Keratinocyte (primary cell): ENCODE measurements around the gene FOCAD. TPM values are rescaled to one million over a fixed set of nuclear protein-coding genes. Genes with fewer than 3 reads are reported as not detected.

Experiments
- DNase-seq: peaks from one replicate; pipeline ENCODE4 v3.0.0-alpha.2; 2011; ENCODE audit warnings: low read depth, missing footprints, low spot score
- FAIRE-seq: peaks from 2 replicates; lab custom pipeline; 2011; peaks lifted over from hg19 to GRCh38; lab: Jason Lieb, UNC
- H2AFZ ChIP-seq: 2 replicates; pipeline ENCODE4 v1.6.0; 2012; ENCODE audit warnings: low read length, control low read depth, inconsistent platforms; ENCODE audit not compliant: control insufficient read depth
- H3K27ac ChIP-seq: 2 replicates; pipeline ENCODE4 v1.5.1; 2011; ENCODE audit warnings: low read length; ENCODE audit not compliant: control insufficient read depth, insufficient read depth
- H3K27me3 ChIP-seq: 3 replicates; pipeline ENCODE4 v1.6.0; 2011; ENCODE audit warnings: low read length; ENCODE audit not compliant: control insufficient read depth, insufficient read depth; ENCODE audit errors: extremely low read depth
- H3K36me3 ChIP-seq, 2 experiments: 2 replicates in 1 of 2; 3 replicates in 1 of 2; pipeline ENCODE4 v1.5.1; 2011; ENCODE audit warnings: low read length in 2 of 2, mild to moderate bottlenecking in 1 of 2; ENCODE audit not compliant: control insufficient read depth in 2 of 2, insufficient read depth in 2 of 2; ENCODE audit errors: extremely low read depth in 1 of 2
- H3K4me1 ChIP-seq: 3 replicates; pipeline ENCODE4 v1.5.1; 2011; ENCODE audit warnings: low read length; ENCODE audit not compliant: control insufficient read depth, insufficient read depth; ENCODE audit errors: extremely low read depth
- H3K4me2 ChIP-seq: 3 replicates; pipeline ENCODE4 v1.6.0; 2011; ENCODE audit warnings: low read depth, low read length; ENCODE audit not compliant: control insufficient read depth, insufficient read depth; ENCODE audit errors: extremely low read depth
- H3K4me3 ChIP-seq, 3 experiments: fragments of 200-600 bp in 1 of 3; sonication (generic) in 1 of 3; 2 replicates in 2 of 3; 3 replicates in 1 of 3; pipeline ENCODE4 v1.5.1; 2011 to 2016; ENCODE audit warnings: low read length in 3 of 3, mild to moderate bottlenecking in 3 of 3, control low read depth in 2 of 3, inconsistent platforms in 1 of 3, low read depth in 1 of 3, mixed read lengths in 1 of 3, mixed run types in 1 of 3, moderate library complexity in 1 of 3; ENCODE audit not compliant: control insufficient read depth in 2 of 3, insufficient read depth in 2 of 3; ENCODE audit errors: extremely low read depth in 1 of 3
- H3K79me2 ChIP-seq: 2 replicates; pipeline ENCODE4 v1.6.0; 2012; ENCODE audit warnings: low read length; ENCODE audit not compliant: control insufficient read depth, insufficient read depth
- H3K9ac ChIP-seq: 3 replicates; pipeline ENCODE4 v1.6.0; 2011; ENCODE audit warnings: low read length; ENCODE audit not compliant: control insufficient read depth, insufficient read depth; ENCODE audit errors: extremely low read depth
- H3K9me1 ChIP-seq: 3 replicates; pipeline ENCODE4 v1.6.0; 2011; ENCODE audit warnings: low read length; ENCODE audit not compliant: control insufficient read depth, insufficient read depth; ENCODE audit errors: extremely low read depth
- H3K9me3 ChIP-seq: 2 replicates; pipeline ENCODE4 v1.5.1; 2012; ENCODE audit warnings: low read depth, low read length; ENCODE audit not compliant: control insufficient read depth
- H4K20me1 ChIP-seq: 3 replicates; pipeline ENCODE4 v1.6.0; 2011; ENCODE audit warnings: low read length; ENCODE audit not compliant: control insufficient read depth, insufficient read depth; ENCODE audit errors: extremely low read depth
- EZH2 ChIP-seq: IDR thresholded peaks from one replicate; pipeline ENCODE4 v1.6.1; 2012; ENCODE audit warnings: inconsistent platforms, mild to moderate bottlenecking, low read length, moderate library complexity
- dilution Hi-C: fragments of 300-500 bp; cut with MboI; formaldehyde crosslinking; loops from one replicate; pipeline ENCODE4 v1.7.0; 2020; ENCODE audit warnings: low sequenced_read_pairs; ENCODE audit not compliant: extremely low pct_ligation_motif_present
- polyA plus RNA-seq, 5 experiments: library from polyadenylated mRNA; depleted of rRNA in 3 of 5; stranded (reverse) in 3 of 5; stranded (forward) in 1 of 5; unstranded in 1 of 5; fragments of >200 nt; gene quantifications; 1 replicate in 1 of 5; 2 replicates in 3 of 5; 3 replicates in 1 of 5; pipeline versions ENCODE4 v1.2.1 to v1.2.3, GENCODE V29; 2011 to 2012; ENCODE audit warnings: missing spikeins in 2 of 5, low read depth in 1 of 5, low replicate concordance in 1 of 5
- TF ChIP-seq, protein P1 (sequence below), 3 experiments: IDR thresholded peaks in 1 of 3; conservative IDR thresholded peaks in 1 of 3; optimal IDR thresholded peaks in 1 of 3; 2 replicates in 2 of 3; 3 replicates in 1 of 3; pipeline versions ENCODE3 to v1.5.1; 2011; ENCODE audit warnings: low read length in 3 of 3, mild to moderate bottlenecking in 3 of 3, moderate library complexity in 2 of 3, control low read depth in 1 of 3, inconsistent platforms in 1 of 3; ENCODE audit not compliant: insufficient read depth in 2 of 3; ENCODE audit errors: extremely low read depth in 1 of 3

The FOCAD gene
- polyA plus RNA-seq, 1 donor (not counting 4 experiments of a cell fraction or from before 2014, with no cell fraction given), result 33.1 TPM

DNA sequence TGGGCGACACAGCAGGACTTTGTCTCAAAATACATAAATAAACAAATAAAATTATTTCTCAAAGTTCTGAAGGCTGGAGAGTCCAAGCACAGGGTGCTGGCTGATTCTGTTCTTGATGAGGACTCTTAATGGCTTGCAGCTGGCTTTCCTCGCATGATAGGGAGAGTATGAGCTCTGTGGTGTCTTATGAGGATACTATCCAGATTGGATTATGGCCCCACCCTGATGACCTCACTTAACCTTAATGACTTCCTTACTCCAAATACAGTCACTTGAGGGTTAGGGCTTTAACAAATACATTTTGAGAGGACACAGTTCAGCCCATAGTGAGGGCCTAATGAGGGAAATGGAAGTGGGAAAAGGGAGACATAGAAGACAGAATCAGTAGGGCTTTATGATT is 87.7 kb downstream of the FOCAD start:
- dilution Hi-C loops, result no loop called here
- no peak for FAIRE-seq
- Histone ChIP-seq H3K4me1 (no peaks in the 10 kb centered on the region), H4K20me1 (no peaks in the 10 kb centered on the region), H3K27ac (no peak overlapping the region), H3K4me3 (no peak overlapping the region), H3K9ac (no peak overlapping the region), H2AFZ (no peak overlapping the region), H3K4me2 (no peak overlapping the region), H3K9me1 (no peaks in the 10 kb centered on the region), H3K27me3 (no peaks in the 10 kb centered on the region), H3K36me3 (no peaks in the 10 kb centered on the region), H3K79me2 (no peaks in the 10 kb centered on the region), H3K9me3 (no peaks in the 10 kb centered on the region)
- no peak for TF ChIP-seq EZH2
- TF ChIP-seq, protein P1, sequence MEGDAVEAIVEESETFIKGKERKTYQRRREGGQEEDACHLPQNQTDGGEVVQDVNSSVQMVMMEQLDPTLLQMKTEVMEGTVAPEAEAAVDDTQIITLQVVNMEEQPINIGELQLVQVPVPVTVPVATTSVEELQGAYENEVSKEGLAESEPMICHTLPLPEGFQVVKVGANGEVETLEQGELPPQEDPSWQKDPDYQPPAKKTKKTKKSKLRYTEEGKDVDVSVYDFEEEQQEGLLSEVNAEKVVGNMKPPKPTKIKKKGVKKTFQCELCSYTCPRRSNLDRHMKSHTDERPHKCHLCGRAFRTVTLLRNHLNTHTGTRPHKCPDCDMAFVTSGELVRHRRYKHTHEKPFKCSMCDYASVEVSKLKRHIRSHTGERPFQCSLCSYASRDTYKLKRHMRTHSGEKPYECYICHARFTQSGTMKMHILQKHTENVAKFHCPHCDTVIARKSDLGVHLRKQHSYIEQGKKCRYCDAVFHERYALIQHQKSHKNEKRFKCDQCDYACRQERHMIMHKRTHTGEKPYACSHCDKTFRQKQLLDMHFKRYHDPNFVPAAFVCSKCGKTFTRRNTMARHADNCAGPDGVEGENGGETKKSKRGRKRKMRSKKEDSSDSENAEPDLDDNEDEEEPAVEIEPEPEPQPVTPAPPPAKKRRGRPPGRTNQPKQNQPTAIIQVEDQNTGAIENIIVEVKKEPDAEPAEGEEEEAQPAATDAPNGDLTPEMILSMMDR (optimal IDR thresholded peaks at IDR 0.05 in 1 of 3, IDR thresholded peaks at IDR 0.05 in 1 of 3, conservative IDR thresholded peaks at IDR 0.05 in 1 of 3; ENCODE audit: extremely low read depth in 1 of 3, insufficient read depth in 2 of 3, low read length in 3 of 3), result no peak
- no peak for DNase-seq

- H3K27me3 ChIP-seq, result no peaks in the 10 kb centered on the region
- H3K36me3 ChIP-seq, result no peaks in the 10 kb centered on the region
- H3K4me1 ChIP-seq, result no peaks in the 10 kb centered on the region
- TF ChIP-seq EZH2, result no peak
- TF ChIP-seq, protein P1 (optimal IDR thresholded peaks at IDR 0.05 in 1 of 3, IDR thresholded peaks at IDR 0.05 in 1 of 3, conservative IDR thresholded peaks at IDR 0.05 in 1 of 3; ENCODE audit: extremely low read depth in 1 of 3, insufficient read depth in 2 of 3, low read length in 3 of 3), result no peak
- H3K9me1 ChIP-seq, result no peaks in the 10 kb centered on the region
- H2AFZ ChIP-seq, result no peak overlapping the region
- H3K27ac ChIP-seq, result no peak overlapping the region
- H3K9me3 ChIP-seq, result no peaks in the 10 kb centered on the region
- no peak overlapping the region for H3K9ac ChIP-seq
- H4K20me1 ChIP-seq, result no peaks in the 10 kb centered on the region
- DNase-seq (no peak), FAIRE-seq (no peak)
- no peak overlapping the region for H3K4me2 ChIP-seq
- H3K4me3 ChIP-seq, result no peak overlapping the region
- dilution Hi-C loops, result no loop called here
- no peaks in the 10 kb centered on the region for H3K79me2 ChIP-seq
These were observed 91.6 kb downstream of the FOCAD start for GRCh38 chr9:20775683-20776082.
